GM12878 (cell line): ENCODE data around the gene KCNQ1.

Source experiments
- ATF3 ChIP-seq: IDR thresholded peaks from 2 replicates; pipeline ENCODE4 v1.6.1; 2011; ENCODE audit warnings: low read depth, mild to moderate bottlenecking, low read length, moderate library complexity, borderline replicate concordance; ENCODE audit errors: extremely low read depth
- TF ChIP-seq, protein P1 (sequence below): IDR thresholded peaks from 2 replicates; pipeline ENCODE4 v1.6.1; 2012; ENCODE audit warnings: low read depth, low read length, improper control_type of control experiment

GRCh38 chr11:2592559-2593392 is 148.0 kb downstream of the KCNQ1 start:
- TF ChIP-seq, protein P1, sequence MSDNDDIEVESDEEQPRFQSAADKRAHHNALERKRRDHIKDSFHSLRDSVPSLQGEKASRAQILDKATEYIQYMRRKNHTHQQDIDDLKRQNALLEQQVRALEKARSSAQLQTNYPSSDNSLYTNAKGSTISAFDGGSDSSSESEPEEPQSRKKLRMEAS, result no peak
- TF ChIP-seq ATF3, result no peak
